GM19193 (cell line): ENCODE data around the gene ZNF670.

Experiments used
- POLR2A ChIP-seq: IDR thresholded peaks from 4 replicates; pipeline ENCODE4 v1.6.1; 2011; ENCODE audit not compliant: insufficient read depth, insufficient read length; ENCODE audit errors: extremely low read depth

ZNF670 gene

DNA sequence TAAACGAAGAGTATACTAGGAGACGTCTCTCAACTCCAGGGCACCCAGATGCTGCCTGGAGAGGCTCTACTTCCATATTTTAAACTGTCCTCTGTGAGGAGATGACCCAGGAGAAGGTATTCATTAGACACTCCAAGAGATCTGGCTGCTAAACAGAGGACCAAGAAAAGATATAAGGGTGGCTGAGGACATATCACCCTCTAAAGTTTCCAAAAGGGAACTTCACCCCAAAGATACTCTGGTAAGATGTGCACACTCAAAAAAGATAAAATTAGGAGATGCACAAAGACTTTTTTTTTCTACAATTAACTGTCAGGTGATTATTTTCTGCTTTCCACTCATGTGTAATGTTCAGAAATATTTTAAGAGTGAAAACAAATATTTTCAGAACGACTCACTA, 1.4 kb downstream of the ZNF670 start:
- no peak for TF ChIP-seq POLR2A

DNA sequence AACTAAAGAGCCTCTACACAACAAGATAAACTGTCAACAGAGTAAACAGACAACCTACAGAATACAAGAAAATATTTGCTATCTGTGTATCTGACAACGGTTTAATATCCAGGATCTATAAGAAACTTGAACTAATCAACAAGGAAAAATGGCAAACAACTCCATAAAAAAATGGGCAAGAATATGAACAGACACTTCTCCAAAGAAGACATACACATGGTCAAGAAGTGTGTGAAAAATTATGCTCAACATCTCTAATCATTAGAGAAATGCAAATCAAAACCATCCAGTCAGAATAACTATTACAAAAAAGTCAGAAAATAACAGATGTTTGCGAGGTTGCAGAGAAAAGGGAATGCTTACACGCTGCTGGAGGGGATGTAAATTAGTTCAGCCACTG, 8.0 kb downstream of the ZNF670 start:
- no peak for TF ChIP-seq POLR2A

DNA sequence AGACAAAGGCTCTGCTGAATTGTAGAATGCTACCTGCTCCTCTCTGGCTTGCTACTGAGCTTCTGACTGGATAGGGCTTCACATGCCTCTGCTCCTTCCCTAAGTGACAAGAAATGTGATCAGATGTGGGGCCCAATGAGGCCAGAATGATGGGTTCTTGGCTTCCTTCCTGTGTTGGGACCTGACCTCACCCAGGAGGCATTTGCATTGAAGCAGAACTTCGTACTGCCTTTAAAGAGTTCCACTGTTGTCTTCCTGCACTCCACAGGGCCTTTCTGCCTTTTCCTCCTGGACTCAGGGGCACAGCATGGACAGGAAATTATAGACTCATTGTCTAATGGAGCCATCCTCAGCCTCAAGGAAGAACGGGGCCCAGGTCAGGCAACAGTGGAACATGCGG, 14.3 kb downstream of the ZNF670 start:
- TF ChIP-seq POLR2A = no peak

DNA sequence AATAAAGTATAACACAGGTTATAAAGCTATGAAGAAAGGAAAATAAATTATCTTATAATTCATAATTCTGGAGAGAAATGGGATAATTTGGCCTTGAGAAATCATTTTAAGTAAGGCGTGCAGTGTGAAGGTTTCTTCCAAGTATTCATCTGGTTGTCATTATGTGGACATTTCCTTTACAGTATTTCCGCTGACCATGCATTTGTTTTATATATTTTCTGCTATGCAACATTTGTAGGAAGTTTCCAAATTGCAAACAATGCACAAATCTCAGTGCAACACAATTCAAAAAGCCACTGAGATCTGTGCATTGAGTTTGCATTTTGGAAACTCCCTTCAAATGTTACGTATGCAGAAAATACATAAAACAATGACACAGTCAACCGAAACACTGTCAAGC, 17.8 kb downstream of the ZNF670 start:
- TF ChIP-seq POLR2A = no peak

DNA sequence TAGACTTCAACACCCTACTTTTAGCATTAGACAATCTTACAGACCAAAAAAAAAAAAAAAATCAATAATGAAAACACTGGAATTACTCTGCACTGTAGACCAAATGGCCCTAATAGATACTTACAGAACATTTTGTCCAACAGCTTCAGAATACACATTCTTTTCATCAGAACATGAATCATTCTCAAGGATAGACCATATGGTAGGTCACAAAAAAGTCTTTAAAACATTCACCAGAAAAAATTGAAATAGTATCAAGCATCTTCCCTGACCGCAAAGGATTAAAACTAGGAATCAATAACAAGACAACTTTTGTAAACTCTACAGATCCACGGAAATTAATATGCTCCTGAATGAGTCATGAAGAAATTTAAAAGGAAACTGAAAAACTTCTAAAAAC, 22.5 kb downstream of the ZNF670 start:
- no peak for TF ChIP-seq POLR2A

DNA sequence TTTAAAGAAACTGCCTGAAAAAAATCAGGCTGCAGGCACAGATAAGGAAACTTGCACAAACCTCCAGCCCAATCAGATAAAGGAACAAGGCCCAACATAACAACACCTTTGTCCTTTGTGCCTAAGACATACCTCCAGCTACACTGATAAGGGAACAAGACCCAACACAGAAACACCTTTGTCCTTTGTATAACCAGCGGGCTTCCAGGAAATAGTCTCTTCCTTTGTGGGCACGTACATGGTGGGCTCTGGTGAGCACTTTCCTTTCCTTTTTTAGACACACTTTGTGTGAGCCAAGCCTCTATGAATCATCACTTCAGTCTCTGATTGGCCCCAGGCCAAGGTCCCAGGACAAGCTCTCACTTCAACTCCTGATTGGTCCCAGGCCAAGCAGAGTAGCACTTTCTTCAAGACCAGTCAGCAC, 23.6 kb downstream of the ZNF670 start:
- no peak for TF ChIP-seq POLR2A

DNA sequence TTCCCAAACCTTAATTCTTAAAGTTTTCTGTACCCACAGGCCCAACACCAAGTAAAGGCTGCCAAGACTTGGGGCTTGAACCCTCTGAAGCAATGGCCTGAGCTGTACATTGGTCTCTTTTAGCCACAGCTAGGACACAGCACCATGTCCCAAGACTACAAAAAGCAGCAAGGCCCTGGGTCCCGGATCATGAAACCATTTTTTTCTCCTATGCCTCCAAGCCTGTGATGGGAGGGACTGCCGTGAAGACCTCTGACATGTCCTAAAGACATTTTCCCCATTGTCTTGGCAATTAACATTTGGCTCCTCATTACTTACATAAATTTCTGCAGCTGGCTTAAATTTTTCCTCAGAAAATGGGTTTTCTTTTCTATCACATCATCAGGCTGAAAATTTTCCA, 30.9 kb downstream of the ZNF670 start:
- no peak for TF ChIP-seq POLR2A

DNA sequence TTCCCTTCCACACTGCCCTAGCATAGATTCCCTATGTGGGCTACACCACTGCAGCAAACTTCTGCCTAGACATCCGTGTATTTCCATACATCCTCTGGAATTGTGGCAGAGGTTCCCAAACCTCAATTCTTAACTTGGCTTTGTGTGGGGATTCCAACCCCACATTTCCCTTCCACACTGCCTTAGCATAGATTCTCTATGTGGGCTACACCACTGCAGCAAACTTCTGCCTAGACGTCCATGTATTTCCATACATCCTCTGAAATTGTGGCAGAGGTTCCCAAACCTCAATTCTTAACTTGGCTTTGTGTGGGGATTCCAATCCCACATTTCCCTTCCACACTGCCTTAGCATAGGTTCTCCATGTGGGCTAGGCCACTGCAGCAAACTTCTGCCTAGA, 31.4 kb downstream of the ZNF670 start:
- TF ChIP-seq POLR2A = no peak

DNA sequence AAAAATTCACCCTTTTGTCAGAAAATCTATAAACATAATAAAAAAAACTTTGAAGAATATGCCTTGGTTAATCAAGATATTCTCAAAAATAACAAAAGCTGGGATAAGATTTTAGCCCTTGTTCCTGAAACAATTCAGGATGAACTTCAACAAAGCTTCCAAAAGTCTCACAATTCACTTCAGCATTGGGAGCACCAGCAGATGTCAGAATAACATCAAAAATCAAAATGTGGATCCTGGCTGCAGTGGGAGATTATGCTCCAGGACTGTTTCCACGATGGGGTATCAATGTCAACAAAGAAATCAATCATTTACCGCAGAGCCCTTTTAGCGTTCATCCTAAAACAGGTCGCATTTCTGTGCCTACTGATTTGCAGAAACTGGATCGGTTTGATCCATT, 35.2 kb downstream of the ZNF670 start:
- no peak for TF ChIP-seq POLR2A

DNA sequence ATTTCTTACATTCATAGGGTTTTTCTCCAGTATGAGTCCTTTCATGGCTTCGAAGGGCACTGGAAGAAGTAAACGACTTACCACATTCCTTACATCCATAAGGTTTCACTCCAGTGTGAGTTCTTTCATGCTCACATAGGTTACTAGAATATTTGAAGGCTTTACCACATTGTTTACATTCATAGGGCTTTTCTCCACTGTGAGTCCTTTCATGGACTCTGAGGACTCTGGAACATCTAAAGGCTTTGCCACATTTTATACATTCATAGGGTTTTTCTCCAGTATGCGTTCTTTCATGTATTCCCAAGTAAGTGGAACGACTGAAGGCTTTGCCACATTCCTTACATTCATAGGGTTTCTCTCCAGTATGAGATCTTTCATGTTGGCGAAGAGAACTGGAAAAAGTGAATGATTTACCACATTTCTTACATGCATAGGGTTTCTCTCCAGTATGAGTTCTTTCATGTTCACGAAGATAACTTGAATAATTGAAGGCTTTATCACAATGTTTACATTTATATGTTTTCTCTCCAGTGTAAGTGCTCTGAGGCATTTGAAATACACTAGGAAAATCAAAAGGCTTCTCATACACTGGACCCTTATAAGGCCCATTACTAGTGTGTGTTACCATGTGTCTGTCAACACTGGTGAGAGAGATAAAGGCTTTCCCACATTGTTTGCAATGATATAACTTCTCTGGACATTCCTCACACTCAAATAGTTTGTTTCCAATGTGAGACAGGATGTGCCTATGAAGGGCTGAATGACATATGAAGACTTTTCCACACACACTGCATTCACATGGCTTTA, 40.9 kb downstream of the ZNF670 start:
- TF ChIP-seq POLR2A = no peak
